ENCODE data around the gene PWWP2B. TPM values are rescaled to one million over a fixed set of nuclear protein-coding genes. Genes with fewer than 3 reads are reported as not detected.

The PWWP2B gene
- total RNA-seq, 1 experiment from 2014 or later: 12.2 TPM

DNA sequence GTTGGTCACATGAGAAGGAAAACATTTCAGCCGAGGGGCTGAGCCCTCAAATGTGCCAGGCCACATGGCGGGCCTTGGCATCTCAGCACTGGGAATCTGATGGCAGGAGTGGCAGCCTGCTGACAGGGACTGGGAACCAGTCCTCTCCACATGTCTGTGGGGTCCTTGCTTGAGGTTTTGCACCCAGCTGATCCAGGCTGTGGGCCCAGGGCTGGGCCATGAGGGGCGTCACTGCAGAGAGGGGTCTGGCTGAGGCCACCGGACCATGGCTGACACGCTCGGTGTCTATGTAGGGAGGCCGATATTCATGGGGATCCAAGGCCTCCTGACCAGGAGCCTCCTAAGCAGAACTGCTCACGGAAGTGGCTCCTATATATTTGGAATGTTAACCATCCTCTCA, 31.0 kb upstream of the PWWP2B start:
- Mint-ChIP-seq H3K36me3 (peaks cover 4% of the 10 kb centered on the region), H3K27me3 (ENCODE audit: low read depth) (no peaks in the 10 kb centered on the region), H3K9me3 (peaks cover 7% of the 10 kb centered on the region), H3K4me1 (peaks cover 19% of the 10 kb centered on the region), H3K27ac (no peak overlapping the region), H3K4me3 (no peak overlapping the region)
- POLR2A ChIA-PET: no interaction called here
- TF ChIP-seq ZNF263 (CRISPR knock-in tag; IDR thresholded peaks at IDR 0.05; ENCODE audit: low read depth) (no peak), TCF7 (CRISPR knock-in tag; IDR thresholded peaks at IDR 0.05; ENCODE audit: low read depth) (no peak), ZNF671 (CRISPR knock-in tag; IDR thresholded peaks at IDR 0.05) (no peak), IRF2 (CRISPR knock-in tag; IDR thresholded peaks at IDR 0.05; ENCODE audit: borderline replicate concordance, low read depth) (no peak), SMAD3 (CRISPR knock-in tag; IDR thresholded peaks at IDR 0.05; ENCODE audit: borderline replicate concordance) (no peak), TEAD4 (CRISPR knock-in tag; IDR thresholded peaks at IDR 0.05) (no peak), ZNF416 (CRISPR knock-in tag; IDR thresholded peaks at IDR 0.05) (no peak), NFE2L1 (CRISPR knock-in tag; IDR thresholded peaks at IDR 0.05) (no peak), JUN (CRISPR knock-in tag; IDR thresholded peaks at IDR 0.05) (no peak), HMGA2 (CRISPR knock-in tag; IDR thresholded peaks at IDR 0.05) (no peak), OVOL2 (CRISPR knock-in tag; IDR thresholded peaks at IDR 0.05; ENCODE audit: borderline replicate concordance) (no peak)
- TF ChIP-seq, protein P1, sequence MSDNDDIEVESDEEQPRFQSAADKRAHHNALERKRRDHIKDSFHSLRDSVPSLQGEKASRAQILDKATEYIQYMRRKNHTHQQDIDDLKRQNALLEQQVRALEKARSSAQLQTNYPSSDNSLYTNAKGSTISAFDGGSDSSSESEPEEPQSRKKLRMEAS (CRISPR knock-in tag; IDR thresholded peaks at IDR 0.05): no peak
- TF ChIP-seq, protein P2, sequence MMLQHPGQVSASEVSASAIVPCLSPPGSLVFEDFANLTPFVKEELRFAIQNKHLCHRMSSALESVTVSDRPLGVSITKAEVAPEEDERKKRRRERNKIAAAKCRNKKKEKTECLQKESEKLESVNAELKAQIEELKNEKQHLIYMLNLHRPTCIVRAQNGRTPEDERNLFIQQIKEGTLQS (CRISPR knock-in tag; conservative IDR thresholded peaks at IDR 0.05): no peak
- TF ChIP-seq, protein P3, sequence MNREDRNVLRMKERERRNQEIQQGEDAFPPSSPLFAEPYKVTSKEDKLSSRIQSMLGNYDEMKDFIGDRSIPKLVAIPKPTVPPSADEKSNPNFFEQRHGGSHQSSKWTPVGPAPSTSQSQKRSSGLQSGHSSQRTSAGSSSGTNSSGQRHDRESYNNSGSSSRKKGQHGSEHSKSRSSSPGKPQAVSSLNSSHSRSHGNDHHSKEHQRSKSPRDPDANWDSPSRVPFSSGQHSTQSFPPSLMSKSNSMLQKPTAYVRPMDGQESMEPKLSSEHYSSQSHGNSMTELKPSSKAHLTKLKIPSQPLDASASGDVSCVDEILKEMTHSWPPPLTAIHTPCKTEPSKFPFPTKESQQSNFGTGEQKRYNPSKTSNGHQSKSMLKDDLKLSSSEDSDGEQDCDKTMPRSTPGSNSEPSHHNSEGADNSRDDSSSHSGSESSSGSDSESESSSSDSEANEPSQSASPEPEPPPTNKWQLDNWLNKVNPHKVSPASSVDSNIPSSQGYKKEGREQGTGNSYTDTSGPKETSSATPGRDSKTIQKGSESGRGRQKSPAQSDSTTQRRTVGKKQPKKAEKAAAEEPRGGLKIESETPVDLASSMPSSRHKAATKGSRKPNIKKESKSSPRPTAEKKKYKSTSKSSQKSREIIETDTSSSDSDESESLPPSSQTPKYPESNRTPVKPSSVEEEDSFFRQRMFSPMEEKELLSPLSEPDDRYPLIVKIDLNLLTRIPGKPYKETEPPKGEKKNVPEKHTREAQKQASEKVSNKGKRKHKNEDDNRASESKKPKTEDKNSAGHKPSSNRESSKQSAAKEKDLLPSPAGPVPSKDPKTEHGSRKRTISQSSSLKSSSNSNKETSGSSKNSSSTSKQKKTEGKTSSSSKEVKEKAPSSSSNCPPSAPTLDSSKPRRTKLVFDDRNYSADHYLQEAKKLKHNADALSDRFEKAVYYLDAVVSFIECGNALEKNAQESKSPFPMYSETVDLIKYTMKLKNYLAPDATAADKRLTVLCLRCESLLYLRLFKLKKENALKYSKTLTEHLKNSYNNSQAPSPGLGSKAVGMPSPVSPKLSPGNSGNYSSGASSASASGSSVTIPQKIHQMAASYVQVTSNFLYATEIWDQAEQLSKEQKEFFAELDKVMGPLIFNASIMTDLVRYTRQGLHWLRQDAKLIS (CRISPR knock-in tag; IDR thresholded peaks at IDR 0.05; ENCODE audit: borderline replicate concordance): no peak
- TF ChIP-seq, protein P4, sequence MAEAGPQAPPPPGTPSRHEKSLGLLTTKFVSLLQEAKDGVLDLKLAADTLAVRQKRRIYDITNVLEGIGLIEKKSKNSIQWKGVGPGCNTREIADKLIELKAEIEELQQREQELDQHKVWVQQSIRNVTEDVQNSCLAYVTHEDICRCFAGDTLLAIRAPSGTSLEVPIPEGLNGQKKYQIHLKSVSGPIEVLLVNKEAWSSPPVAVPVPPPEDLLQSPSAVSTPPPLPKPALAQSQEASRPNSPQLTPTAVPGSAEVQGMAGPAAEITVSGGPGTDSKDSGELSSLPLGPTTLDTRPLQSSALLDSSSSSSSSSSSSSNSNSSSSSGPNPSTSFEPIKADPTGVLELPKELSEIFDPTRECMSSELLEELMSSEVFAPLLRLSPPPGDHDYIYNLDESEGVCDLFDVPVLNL (CRISPR knock-in tag; IDR thresholded peaks at IDR 0.05; ENCODE audit: borderline replicate concordance, low read depth): no peak
- TF ChIP-seq, protein P5, sequence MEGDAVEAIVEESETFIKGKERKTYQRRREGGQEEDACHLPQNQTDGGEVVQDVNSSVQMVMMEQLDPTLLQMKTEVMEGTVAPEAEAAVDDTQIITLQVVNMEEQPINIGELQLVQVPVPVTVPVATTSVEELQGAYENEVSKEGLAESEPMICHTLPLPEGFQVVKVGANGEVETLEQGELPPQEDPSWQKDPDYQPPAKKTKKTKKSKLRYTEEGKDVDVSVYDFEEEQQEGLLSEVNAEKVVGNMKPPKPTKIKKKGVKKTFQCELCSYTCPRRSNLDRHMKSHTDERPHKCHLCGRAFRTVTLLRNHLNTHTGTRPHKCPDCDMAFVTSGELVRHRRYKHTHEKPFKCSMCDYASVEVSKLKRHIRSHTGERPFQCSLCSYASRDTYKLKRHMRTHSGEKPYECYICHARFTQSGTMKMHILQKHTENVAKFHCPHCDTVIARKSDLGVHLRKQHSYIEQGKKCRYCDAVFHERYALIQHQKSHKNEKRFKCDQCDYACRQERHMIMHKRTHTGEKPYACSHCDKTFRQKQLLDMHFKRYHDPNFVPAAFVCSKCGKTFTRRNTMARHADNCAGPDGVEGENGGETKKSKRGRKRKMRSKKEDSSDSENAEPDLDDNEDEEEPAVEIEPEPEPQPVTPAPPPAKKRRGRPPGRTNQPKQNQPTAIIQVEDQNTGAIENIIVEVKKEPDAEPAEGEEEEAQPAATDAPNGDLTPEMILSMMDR (IDR thresholded peaks at IDR 0.05): no peak
- TF ChIP-seq, protein P6, sequence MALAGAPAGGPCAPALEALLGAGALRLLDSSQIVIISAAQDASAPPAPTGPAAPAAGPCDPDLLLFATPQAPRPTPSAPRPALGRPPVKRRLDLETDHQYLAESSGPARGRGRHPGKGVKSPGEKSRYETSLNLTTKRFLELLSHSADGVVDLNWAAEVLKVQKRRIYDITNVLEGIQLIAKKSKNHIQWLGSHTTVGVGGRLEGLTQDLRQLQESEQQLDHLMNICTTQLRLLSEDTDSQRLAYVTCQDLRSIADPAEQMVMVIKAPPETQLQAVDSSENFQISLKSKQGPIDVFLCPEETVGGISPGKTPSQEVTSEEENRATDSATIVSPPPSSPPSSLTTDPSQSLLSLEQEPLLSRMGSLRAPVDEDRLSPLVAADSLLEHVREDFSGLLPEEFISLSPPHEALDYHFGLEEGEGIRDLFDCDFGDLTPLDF (CRISPR knock-in tag; IDR thresholded peaks at IDR 0.05): no peak
- TF ChIP-seq, protein P7, sequence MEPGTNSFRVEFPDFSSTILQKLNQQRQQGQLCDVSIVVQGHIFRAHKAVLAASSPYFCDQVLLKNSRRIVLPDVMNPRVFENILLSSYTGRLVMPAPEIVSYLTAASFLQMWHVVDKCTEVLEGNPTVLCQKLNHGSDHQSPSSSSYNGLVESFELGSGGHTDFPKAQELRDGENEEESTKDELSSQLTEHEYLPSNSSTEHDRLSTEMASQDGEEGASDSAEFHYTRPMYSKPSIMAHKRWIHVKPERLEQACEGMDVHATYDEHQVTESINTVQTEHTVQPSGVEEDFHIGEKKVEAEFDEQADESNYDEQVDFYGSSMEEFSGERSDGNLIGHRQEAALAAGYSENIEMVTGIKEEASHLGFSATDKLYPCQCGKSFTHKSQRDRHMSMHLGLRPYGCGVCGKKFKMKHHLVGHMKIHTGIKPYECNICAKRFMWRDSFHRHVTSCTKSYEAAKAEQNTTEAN (CRISPR knock-in tag; IDR thresholded peaks at IDR 0.05): no peak
- no peak for DNase-seq (ENCODE audit: low spot score)
- CTCF ChIA-PET: no interaction called here
- no peak for ATAC-seq

Data from WTC11 (cell line).